RPMI7951 (cell line): Measurements from ENCODE around the gene TTC28. TPM values are rescaled to one million over a fixed set of nuclear protein-coding genes. Genes with fewer than 3 reads are reported as not detected.
A peak's percentile ranks its signal among the peaks of the same experiment; 100 is the strongest.
"Not testable (repeated sequence)": the region's sequence is repeated elsewhere in the genome, so short reads cannot be mapped to it uniquely, and the experiment has no call there.

Experiments
- DNase-seq: peaks from one replicate; pipeline ENCODE4 v3.0.0-alpha.2; 2012; ENCODE audit warnings: low read depth
- total RNA-seq: library from RNA; depleted of rRNA; stranded (reverse); fragments of >200 nt; shearing (Covaris generic); gene quantifications from 2 replicates; pipeline ENCODE4 v1.2.3, GENCODE V29; 2014; rRNA removed

TTC28 gene
- total RNA-seq = 0.96 and 1.2 TPM in 2 replicates

- DNase-seq = peak; percentile 60
Observed at GRCh38 chr22:28679611-28680287, at the start of gene TTC28. TTC28 (minus strand) TSS chr22:28679840; CDS start chr22:28679723, 117 bp downstream.

DNA sequence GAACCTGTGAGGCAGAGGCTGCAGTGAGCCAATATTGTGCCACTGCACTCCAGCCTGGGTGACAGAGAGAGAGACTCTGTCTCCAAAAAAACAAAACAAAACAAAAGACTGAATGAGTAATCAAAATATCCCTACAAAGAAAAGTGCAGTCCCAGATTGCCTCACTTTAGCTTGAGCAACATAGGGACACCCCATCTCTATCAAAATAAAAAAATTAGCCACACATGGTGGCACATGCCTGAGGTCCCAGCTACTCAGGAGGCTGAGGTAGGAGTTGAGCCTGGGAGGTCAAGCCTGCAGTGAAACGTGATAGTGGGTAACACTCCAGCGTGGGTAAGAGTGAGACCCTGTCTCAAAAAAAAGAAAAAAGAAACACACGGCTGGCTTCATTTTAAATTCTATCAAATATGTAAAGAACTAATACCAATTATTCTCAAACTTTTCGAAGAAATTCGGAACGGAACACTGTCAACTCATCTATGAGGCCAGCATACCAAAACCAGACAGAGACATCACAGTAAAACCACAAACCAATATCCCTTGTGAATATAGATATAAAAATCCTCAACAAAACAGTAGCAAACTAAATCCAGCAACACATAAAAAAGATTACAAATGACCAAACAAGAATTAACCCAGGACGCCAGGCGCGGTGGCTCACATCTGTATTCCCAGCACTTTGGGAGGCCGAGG is 49.1 kb upstream of the TTC28 start:
- no peak for DNase-seq

GRCh38 chr22:28728002-28728401 is 48.4 kb upstream of the TTC28 start:
- DNase-seq = no peak

GRCh38 chr22:28718044-28718443 is 38.4 kb upstream of the TTC28 start:
- no peak for DNase-seq

DNA sequence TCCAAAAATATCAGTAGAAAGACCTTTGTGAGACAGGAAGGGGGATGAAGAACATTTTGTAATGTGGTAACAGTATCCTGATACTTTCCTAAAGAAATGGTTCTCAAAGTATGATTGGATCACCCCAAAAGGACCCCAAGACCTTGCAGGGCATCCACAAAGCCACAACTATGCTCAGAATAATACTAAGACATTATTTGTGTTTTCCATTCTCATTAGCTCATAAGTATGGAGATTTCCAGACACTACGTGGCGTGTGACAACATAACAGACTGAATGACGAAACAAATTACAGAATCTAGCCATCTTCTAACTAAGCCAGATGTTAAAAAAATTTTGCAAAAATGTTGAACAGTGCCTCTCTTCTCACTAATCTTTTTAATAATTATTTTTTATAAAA is 37.0 kb upstream of the TTC28 start:
- DNase-seq = no peak

- no peak for DNase-seq
Observed at GRCh38 chr22:28715611-28716010, 36.0 kb upstream of the TTC28 start.

GRCh38 chr22:28714043-28714628 is 34.5 kb upstream of the TTC28 start:
- DNase-seq = peak; percentile 7

DNA sequence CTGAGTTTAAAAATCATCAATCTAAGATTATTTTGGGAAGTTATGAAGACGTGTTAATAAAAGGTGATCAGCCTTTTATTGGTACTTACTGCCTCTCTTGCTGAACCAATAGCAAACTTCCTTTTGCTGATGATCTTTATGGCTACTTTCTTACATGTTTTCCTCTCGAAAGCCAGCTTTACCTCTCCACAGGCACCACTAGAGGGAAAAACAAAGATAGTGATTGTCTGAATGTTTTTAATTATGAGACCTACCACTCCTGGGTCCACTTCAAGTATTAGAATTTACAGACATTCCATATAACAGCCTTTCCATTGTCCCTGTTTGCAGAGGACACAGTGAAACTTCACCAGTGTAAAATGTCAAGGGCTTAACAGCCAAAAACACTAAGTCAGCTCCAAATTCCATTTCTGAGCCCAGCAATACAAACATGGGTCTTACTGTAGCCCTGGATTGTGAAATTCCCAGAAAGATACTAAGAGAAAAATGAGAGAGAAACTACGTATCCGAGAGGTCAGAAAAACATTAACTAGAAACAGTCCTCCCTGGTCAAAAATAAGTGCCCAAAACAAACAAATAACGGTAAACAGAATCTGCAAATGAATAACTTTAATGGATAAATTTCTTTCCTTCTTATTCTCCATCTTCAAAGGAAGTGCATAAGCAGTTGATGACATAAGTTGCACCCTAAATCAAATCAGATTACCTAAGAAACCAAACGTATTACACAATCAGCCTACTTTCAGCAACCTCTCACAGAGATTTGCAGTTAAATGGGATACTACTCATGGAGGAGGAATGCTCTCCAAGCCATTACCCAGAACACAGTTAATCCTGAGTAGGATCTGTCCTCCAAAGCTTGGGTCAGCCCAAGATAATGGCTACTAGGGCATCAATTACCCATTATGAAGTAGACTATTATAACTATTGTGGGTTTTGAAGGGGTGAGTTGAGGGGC is 32.5 kb upstream of the TTC28 start:
- peak; percentile 81 for DNase-seq

DNA sequence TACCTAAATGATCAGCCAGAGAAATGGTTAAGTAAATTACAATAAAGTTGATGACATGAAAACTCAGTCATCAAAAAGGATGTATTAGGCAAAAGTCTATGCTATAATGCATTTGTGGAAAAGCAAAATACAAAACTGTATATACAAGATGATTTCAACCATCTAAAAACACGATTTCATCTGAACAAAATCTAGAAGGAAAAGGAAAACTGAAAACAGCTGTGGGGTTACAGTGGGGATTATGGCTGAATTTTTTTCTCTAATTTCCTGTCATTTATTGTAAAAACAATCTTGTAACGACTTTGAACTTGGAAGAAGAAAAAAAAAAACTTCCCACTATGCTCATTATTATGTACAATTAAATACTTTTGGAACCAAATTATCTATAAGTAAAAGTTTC is 31.7 kb upstream of the TTC28 start:
- no peak for DNase-seq

DNA sequence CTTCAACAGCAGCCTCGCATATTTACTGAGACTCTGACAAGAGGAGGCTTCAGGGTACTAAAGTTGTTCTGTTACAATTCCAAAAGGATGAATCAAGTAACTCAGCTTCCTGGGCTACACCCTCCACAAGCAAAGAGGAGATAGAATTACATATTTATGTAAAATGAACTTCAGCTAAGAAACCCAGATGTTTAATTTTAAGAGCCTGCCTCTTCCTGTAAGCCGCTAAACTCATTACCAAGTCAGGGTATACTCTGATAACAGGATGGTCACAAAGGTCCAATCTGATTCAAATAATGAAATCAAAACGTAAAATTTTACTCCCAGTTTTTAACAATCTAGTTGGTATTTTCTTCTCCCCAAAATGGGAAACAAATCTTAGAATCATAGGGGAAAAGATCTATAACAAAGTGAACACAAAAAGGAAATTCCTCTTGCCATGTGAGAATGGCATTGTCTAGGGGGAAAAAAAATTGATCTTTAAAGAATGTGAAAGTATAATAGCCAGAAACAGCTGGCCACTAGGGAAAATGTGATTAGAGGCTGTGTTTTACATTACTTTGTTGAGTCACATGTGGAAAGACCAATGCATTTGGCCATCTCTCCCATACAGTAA is 31.0 kb upstream of the TTC28 start:
- peak; percentile 59 for DNase-seq

DNA sequence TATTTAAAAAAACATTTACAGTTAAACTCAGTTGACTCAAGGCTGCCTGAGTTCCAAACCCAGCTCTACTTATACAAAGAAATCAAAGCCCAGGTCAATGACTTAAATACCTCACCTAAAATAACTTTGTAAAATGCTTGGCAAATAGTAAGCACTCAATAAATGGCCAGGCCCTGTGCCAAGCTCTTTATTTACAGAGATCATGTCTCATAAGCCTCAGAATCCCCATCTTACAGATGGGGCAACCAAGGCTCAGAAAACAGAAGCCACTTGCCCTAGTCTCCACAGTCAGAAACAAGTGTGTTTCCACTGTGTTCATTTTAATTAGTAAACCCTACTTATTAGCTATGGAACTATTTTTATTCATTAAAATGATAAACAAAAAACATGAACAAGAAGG is 30.5 kb upstream of the TTC28 start:
- DNase-seq = no peak

DNA sequence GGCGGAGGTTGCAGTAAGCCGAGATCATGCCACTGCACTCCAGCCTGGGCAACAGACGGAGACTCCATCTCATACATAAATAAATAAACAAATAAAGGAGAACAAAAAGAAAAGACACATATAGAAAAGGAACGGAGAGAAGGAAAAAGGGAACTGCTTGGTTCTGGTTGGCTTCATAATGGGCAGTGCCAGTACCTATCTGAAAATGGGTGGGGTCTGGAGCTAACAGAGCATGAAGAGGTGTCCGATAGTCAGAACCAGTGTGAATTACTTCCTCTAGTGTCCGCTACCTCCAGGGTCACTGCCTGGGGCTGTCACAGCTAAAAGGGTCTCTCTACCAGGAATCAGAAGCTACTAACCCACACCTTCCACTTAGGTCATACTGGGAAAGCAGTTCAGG is 27.2 kb upstream of the TTC28 start:
- DNase-seq = no peak

DNA sequence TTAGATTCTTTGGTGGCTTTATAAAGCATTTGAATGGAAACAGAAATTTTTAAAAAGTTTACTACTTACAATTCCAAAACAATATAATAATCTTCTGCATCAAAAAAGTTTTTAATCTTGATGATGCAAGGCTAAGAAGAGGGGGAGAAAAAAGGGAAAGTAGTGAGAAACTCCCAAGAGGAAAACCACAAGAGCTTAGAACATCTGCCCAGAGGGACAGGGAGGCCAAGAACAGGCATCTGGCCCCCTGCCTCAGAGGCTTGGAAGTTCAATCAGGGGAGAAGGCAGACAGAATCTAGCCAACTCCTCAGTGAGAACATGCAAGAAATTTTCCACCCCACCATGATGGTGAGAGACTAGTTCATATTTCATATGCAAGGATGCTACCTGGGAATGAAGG is 23.8 kb upstream of the TTC28 start:
- no peak for DNase-seq

DNA sequence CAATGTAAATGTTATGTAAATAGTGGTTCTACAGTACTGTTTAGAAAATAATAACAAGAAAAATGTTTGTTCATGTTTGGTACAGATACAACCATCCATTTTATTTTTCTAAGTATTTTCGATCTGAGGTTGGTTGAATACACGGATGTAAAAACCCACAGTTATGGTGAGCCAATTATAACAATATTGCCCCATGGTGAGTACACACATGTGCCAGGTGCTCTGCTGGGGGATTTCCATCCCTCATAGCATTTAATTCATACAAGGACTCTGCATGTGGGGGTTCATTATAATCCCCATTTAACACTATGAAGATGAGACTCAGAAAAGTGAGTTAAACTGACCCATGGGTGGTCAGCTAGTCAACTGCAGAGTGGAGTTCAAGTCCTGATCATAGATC is 23.3 kb upstream of the TTC28 start:
- DNase-seq = no peak

DNA sequence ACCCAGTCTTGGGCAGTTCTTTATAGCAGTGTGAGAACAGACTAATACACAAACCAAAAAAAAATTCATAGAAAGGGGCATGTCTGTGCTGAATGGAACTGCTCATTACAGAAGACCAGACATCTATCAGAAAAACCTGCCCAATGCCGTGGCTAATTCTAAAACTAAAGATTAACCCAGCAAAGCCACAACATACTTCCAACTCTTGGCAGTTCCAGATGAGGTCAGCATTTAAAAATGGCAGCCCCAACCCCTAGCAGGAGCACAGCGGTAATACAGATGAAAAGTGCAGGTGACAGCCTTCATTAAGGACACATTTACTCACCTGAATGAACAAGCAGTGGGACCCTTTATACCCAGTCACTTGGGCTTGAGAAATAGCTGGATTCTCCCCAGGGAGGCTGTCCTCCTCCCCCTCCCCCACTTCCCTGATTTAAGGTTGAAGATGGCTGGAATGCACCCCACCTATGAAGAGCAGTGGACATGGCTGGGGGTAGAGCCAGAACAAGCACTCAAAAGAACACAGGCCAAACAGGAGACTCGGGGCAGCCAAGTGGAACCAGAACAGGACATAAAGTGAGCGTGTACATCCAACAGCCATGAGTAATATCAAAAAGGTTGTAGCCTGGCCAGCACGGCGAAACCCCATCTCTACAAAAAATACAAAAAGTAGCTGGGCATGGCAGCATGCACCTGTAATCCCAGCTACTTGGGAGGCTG is 13.6 kb upstream of the TTC28 start:
- not testable (repeated sequence) for DNase-seq

- not testable (repeated sequence) for DNase-seq
Observed at GRCh38 chr22:28689796-28690195, 10.2 kb upstream of the TTC28 start.

- DNase-seq = not testable (repeated sequence)
Observed at GRCh38 chr22:28682966-28683365, 3.3 kb upstream of the TTC28 start.

GRCh38 chr22:28680813-28681490 is 1.3 kb upstream of the TTC28 start:
- not testable (repeated sequence) for DNase-seq

GRCh38 chr22:28678778-28679610 is 646 bp downstream of the TTC28 start:
- DNase-seq = peak; percentile 3
